Large intestine (tissue), 3 donors: ENCODE data around the gene TAF10. TPM values are rescaled to one million over a fixed set of nuclear protein-coding genes. Genes with fewer than 3 reads are reported as not detected.

Source experiments
- DNase-seq, 2 donors: peaks; one replicate each; pipeline versions ENCODE4 v3.0.0 to v3.0.0-alpha.2; 2013
- H3K27ac ChIP-seq: one replicate; pipeline ENCODE4 v1.5.1; 2013; ENCODE audit warnings: low read length
- H3K27me3 ChIP-seq: 2 replicates; pipeline ENCODE4 v1.6.1; 2013; ENCODE audit warnings: low read length; ENCODE audit not compliant: control insufficient read depth, insufficient read depth
- H3K36me3 ChIP-seq: 2 replicates; pipeline ENCODE4 v1.6.1; 2013; ENCODE audit warnings: low read length; ENCODE audit not compliant: control insufficient read depth, insufficient read depth
- H3K4me1 ChIP-seq: one replicate; pipeline ENCODE4 v1.6.1; 2013; ENCODE audit warnings: low read length; ENCODE audit not compliant: control insufficient read depth, insufficient read depth
- H3K4me3 ChIP-seq: one replicate; pipeline ENCODE4 v1.5.1; 2013; ENCODE audit warnings: low read length
- H3K9me3 ChIP-seq: one replicate; pipeline ENCODE4 v1.6.1; 2013; ENCODE audit warnings: mild to moderate bottlenecking, low read depth, low read length, moderate library complexity; ENCODE audit not compliant: control insufficient read depth
- WGBS: methylation state at CpG from one replicate; pipeline ENCODE4 v1.1.5; 2013; ENCODE audit warnings: low lambda C conversion rate; ENCODE audit not compliant: insufficient coverage; 5-methylcytosine and 5-hydroxymethylcytosine counted together
- polyA plus RNA-seq: library from polyadenylated mRNA; unstranded; fragments of 120-200 nt; gene quantifications from one replicate; pipeline ENCODE4 v1.2.1, GENCODE V29; 2013

Gene TAF10
- polyA plus RNA-seq, 1 donor = 91.0 TPM

GRCh38 chr11:6616596-6617250 is 4.7 kb upstream of the TAF10 start:
- no CpG with 5 or more reads among the region's 14 CpGs for WGBS
- no peak for DNase-seq
- Histone ChIP-seq H3K4me1 (peaks cover 20% of the 10 kb centered on the region), H3K4me3 (no peak overlapping the region), H3K27me3 (no peaks in the 10 kb centered on the region), H3K36me3 (peaks cover 35% of the 10 kb centered on the region), H3K9me3 (no peaks in the 10 kb centered on the region), H3K27ac (no peak overlapping the region)

- H3K9me3 ChIP-seq = no peaks in the 10 kb centered on the region
- peaks cover 23% of the 10 kb centered on the region for H3K4me1 ChIP-seq
- no peak overlapping the region for H3K4me3 ChIP-seq
- no CpG with 5 or more reads among the region's 9 CpGs for WGBS
- peaks cover 37% of the 10 kb centered on the region for H3K36me3 ChIP-seq
- H3K27me3 ChIP-seq = no peaks in the 10 kb centered on the region
- no peak for DNase-seq
- no peak overlapping the region for H3K27ac ChIP-seq
Measured at GRCh38 chr11:6615882-6616585, 4.0 kb upstream of the TAF10 start.

GRCh38 chr11:6615046-6615445 is 3.0 kb upstream of the TAF10 start:
- Histone ChIP-seq H3K36me3 (peaks cover 47% of the 10 kb centered on the region), H3K27ac (no peak overlapping the region), H3K4me3 (no peak overlapping the region), H3K4me1 (peaks cover 27% of the 10 kb centered on the region), H3K27me3 (no peaks in the 10 kb centered on the region), H3K9me3 (no peaks in the 10 kb centered on the region)
- WGBS = no CpG with 5 or more reads among the region's 5 CpGs
- DNase-seq = no peak

GRCh38 chr11:6614446-6614845 is 2.4 kb upstream of the TAF10 start:
- H3K27ac ChIP-seq = no peak overlapping the region
- no peak overlapping the region for H3K4me3 ChIP-seq
- H3K4me1 ChIP-seq = peaks cover 27% of the 10 kb centered on the region
- no peaks in the 10 kb centered on the region for H3K9me3 ChIP-seq
- H3K36me3 ChIP-seq = peaks cover 53% of the 10 kb centered on the region
- DNase-seq = no peak
- no CpG with 5 or more reads among the region's 2 CpGs for WGBS
- no peaks in the 10 kb centered on the region for H3K27me3 ChIP-seq

- 100% methylated on average over 1 of the region's 3 CpGs for WGBS
- no peak overlapping the region for H3K4me3 ChIP-seq
- H3K9me3 ChIP-seq = no peaks in the 10 kb centered on the region
- peak overlapping the region; percentile 90 for H3K27ac ChIP-seq
- no peak for DNase-seq
- no peaks in the 10 kb centered on the region for H3K27me3 ChIP-seq
- peaks cover 63% of the 10 kb centered on the region for H3K36me3 ChIP-seq
- peaks cover 29% of the 10 kb centered on the region for H3K4me1 ChIP-seq
Measured at GRCh38 chr11:6613496-6613895, 1.5 kb upstream of the TAF10 start.

GRCh38 chr11:6611963-6612212 is 128 bp downstream of the TAF10 start:
- DNase-seq = no peak
- WGBS = no CpG with 5 or more reads among the region's 36 CpGs
- no peaks in the 10 kb centered on the region for H3K27me3 ChIP-seq
- peaks cover 29% of the 10 kb centered on the region for H3K4me1 ChIP-seq
- no peaks in the 10 kb centered on the region for H3K9me3 ChIP-seq
- H3K4me3 ChIP-seq = peak overlapping the region; percentile 67
- peak overlapping the region; percentile 90 for H3K27ac ChIP-seq
- H3K36me3 ChIP-seq = peaks cover 69% of the 10 kb centered on the region

DNA sequence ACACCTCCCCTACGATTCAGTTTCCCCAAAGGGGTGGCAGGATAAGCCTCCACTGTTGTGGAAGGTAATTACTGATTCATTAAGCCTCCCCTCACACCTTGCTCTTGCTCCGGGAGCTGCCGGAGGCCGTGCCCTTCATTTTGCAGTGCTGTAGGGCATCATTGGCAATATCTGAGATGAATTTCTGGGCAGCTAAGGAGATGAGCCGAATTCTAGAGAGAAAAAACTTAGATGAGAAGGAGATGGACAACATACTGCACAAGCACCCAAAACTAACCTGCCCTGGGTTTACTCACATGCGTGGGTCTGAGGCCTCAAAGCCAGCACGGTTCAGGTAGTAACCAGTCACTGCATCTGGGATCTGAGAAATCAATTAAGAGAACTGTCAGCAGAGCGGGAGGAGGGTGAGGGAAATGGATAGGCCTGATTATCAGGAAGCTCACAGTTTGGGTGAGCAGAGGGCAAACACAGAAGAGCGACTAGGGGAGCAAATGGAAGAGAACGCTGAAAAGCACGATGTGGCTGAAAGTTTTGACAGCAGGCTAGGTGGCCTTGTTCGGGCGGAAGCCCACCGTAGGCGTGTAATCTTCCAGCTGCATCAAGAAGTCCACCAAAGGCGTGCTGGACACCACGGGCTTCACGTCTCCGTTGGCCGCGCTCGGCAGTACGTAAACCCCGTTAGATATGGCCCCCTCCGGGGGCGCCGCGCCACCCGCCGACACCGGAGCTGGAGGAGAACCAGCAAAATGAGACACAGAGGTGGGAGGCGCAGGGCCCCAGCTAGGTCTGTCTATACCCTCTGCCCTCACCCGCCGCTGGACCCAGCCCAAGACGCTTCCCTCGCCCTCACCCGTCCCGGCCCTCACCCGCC is 689 bp downstream of the TAF10 start:
- Histone ChIP-seq H3K4me1 (peaks cover 35% of the 10 kb centered on the region), H3K4me3 (peak overlapping the region; percentile 67), H3K27me3 (no peaks in the 10 kb centered on the region), H3K27ac (peak overlapping the region; percentile 66), H3K36me3 (peaks cover 64% of the 10 kb centered on the region), H3K9me3 (no peaks in the 10 kb centered on the region)
- WGBS = 6% methylated on average over 3 of the region's 39 CpGs
- peak in 1 of 2 donors; percentile 54 for DNase-seq

- no CpG with 5 or more reads among the region's 6 CpGs for WGBS
- DNase-seq = no peak
- H3K4me1 ChIP-seq = peaks cover 41% of the 10 kb centered on the region
Measured at GRCh38 chr11:6610591-6610990, 1.4 kb downstream of the TAF10 start.

DNA sequence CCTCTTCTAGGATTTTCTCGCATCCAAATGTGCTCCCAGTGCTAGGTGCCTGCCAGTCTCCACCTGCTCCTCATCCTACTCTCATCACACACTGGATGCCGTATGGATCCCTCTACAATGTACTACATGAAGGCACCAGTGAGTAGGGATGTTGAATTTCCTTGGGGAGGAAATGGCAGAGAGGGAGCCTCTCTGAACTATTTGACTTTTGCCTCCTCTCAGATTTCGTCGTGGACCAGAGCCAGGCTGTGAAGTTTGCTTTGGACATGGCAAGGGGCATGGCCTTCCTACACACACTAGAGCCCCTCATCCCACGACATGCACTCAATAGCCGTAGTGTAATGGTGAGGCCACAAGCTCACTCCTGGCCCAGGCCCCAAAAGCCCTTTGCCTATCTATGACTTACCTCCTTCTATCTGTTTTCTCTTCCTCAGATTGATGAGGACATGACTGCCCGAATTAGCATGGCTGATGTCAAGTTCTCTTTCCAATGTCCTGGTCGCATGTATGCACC is 2.5 kb downstream of the TAF10 start:
- 100% methylated on average over 1 of the region's 8 CpGs for WGBS
- DNase-seq = no peak
- Histone ChIP-seq H3K27ac (no peak overlapping the region), H3K4me3 (no peak overlapping the region), H3K9me3 (no peaks in the 10 kb centered on the region), H3K36me3 (peaks cover 46% of the 10 kb centered on the region), H3K4me1 (peaks cover 50% of the 10 kb centered on the region), H3K27me3 (no peaks in the 10 kb centered on the region)

More at GRCh38 chr11:6610591-6610990, 1.4 kb downstream of the TAF10 start:
- H3K4me3 ChIP-seq = no peak overlapping the region
- peaks cover 56% of the 10 kb centered on the region for H3K36me3 ChIP-seq
- no peak overlapping the region for H3K27ac ChIP-seq
- H3K27me3 ChIP-seq = no peaks in the 10 kb centered on the region
- H3K9me3 ChIP-seq = no peaks in the 10 kb centered on the region

GRCh38 chr11:6608726-6609501 is 3.1 kb downstream of the TAF10 start:
- no CpG with 5 or more reads among the region's 14 CpGs for WGBS
- Histone ChIP-seq H3K27ac (peak overlapping the region; percentile 19), H3K4me1 (peaks cover 50% of the 10 kb centered on the region), H3K36me3 (peaks cover 40% of the 10 kb centered on the region), H3K9me3 (no peaks in the 10 kb centered on the region), H3K27me3 (no peaks in the 10 kb centered on the region), H3K4me3 (no peak overlapping the region)
- no peak for DNase-seq
